ENCODE results near the gene FAM13A.

FAM13A gene

DNA sequence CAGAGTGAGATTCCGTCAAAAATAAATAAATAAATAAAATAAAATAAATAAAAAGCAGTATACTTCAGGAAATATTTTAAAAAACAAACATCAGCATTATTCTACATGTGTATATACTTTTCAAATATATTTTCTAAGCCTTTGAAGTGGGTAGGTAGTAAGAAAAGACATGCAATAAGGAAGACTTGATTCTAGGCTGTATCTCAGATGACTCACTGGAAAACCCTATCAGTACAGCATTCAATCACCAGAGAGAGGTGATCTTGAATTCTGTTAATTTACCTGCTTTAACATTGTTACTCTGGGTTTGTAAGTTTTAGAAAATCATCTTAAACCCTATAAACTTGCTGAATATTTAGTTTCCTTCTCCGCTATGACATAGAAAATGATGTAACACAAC lies 252.8 kb downstream of the FAM13A start:
- no peak for DNase-seq

GRCh38 chr4:88803600-88804096 lies 253.3 kb downstream of the FAM13A start:
- no peak for DNase-seq

DNA sequence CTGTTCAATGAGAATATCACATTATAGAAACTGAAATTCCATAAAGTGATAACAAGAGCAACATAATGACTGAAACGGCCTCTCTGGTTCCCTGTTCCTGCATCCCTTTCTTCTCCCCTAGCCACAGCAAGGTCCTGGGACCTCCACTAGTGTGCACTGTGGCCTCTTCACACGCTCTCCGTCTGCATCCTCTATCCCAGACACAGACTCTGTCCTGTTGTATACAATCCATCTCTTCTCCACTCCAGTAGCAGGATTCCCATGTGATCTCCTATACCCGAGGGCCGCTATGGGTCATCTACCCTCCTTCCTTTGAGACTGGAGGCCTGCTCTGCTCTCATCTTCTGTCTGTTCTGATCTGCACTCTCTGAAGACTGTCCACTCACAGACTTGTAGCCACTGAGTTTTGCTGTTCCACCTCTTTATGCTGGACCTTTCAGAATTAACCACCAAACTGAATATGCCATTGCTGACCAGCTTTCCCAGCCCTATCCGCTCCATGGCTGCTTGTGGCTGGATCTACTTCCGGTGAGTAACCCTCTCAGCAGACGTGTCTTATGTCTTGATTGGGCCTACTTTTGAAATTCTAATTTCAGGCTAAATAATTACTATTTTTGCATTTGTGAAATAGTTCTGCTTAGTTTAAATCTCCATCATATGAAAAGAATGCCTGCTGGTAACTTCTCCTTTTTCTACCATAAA lies 254.2 kb downstream of the FAM13A start:
- no peak for DNase-seq

DNA sequence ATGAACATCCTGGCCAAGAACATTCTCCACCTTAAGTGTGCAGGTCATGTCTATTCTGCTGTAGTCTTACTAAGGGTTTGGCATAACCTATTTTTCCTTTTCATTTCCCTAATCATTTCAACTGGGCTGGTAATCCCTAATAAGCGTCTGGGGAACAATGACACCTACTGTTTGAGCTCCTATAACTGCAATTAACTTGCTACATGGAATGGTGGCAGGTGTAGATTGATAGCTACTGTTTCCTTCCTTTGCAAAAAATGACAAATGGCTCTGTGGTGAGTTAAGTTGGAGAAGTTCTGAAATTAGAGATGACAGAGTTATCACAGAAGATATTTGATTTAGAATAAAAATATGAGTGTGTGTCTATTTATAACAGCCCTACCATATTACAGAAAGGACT lies 254.8 kb downstream of the FAM13A start:
- no peak for DNase-seq

DNA sequence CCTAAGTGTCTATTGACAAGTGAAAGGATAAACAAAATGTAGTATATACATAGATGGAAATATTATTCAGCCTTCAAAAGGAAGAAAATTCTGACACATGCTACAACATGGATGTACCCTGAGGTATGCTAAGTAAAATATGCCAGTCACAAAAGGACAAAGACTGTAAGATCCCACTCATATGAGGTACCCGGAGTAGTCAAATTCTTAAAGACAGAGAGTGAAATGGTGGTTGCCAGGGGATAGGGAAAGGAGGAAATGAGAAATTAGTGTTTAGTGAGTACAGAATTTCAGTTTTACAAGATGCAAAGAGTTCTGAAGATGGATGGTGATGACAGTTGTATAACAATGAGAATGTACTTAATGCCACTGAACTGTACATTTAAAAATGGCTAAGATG lies 257.1 kb downstream of the FAM13A start:
- DNase-seq = no peak

DNA sequence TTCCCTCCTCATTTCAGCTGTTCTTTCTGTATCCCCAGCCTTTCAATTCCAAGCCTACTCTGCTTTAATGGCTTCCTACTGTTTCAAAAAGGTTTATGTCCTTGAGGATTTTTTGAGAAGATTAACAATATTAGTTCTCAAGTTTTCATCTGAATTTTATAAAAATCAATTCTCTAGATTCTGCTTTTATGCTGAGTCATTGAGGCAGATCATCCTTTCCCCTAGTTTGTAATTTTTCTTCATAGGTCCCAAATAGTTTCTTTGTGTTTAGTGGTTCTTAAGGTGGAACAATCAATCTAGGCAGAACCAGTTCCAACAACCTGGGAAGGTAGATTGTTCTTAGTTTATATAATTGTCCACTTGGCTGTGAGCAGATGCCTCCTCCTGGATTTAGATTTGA lies 259.3 kb downstream of the FAM13A start:
- DNase-seq = no peak

- DNase-seq = no peak
These were observed 260.4 kb downstream of the FAM13A start for GRCh38 chr4:88796545-88796944.

GRCh38 chr4:88794952-88795351 lies 262.0 kb downstream of the FAM13A start:
- no peak for DNase-seq

DNA sequence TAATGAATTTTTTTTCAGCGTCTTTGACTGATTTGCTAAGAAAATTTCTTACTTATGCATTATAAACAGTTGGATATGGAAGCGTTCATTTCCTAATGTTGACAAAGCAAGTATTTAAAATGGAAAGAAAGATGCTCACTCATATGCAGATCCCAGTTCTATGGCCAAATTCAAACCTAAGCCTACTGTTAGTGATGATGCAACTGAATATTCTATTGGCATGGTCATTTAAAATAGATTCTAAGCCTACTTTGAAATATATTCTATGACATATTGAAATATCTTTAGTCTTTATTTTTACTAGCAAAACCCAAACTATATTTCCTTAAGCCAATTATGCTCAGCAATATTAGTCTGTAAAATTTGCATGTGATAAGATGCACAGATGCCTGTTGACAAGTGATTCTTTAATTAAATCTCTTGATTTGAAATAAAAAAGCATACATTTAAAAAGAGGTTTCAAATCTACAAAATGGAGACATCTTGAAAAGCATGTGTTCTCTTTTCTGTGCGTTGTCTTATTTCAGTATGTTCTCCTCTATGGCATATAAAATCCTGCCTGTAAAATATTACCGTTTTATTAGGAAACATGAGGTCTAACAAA lies 262.8 kb downstream of the FAM13A start:
- DNase-seq = no peak

DNA sequence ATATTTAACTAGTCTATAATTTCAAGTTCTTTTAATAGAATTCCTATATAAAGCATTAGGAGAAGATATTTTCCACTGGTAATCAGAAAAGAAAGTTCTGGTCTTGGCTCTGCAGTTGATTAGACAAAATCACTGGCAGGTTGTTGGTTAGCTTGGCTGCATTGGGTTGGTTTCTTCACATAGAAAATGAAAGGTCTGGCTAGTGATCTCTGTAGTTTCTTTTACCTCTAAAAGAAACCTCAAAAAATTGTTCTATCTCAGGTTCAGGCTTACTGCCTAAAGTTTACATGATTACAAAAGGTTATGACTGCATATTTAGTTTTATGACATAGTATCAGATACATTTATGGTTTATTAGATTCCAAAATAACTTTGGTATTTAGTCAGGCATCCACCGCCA lies 263.5 kb downstream of the FAM13A start:
- no peak for DNase-seq

GRCh38 chr4:88792821-88793220 lies 264.2 kb downstream of the FAM13A start:
- DNase-seq = no peak

GRCh38 chr4:88792268-88792781 lies 264.7 kb downstream of the FAM13A start:
- DNase-seq = no peak

- DNase-seq = no peak
These were observed 265.7 kb downstream of the FAM13A start for GRCh38 chr4:88791274-88791673.

DNA sequence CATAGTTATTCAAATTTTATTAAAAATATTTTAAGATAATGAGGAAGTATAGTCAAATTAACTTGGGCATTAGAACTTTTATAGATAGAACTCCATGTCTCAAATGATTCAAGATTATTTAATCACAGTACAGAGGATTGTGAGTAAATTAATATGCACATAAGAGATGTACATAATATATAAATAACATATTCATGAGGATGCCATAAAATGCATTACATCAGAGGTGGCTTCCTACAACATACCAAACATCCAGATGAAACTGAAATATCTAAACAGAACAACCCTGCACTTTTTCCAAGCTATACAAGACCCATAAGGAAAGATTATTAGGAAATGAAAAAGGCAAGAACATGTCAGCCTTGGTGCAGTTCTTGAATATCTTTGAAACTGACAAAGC lies 268.1 kb downstream of the FAM13A start:
- DNase-seq = no peak

DNA sequence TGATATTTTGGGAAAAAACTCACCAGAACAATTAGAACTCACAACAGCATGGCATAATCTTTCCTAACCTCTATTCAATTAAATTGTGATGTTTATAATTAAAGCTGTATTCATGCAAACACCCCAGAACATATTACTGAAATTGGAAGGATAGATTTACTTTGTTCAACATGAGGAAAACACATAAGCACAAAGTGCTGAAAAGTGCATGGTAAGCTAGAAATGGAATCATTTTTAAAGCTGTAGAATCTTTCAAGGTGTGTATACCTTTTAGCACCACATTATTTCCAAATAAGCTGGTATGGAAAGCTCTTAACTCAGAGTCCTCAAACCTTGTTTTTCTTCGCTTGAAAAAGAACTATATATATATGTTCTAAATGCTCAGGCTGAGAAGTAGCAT lies 268.6 kb downstream of the FAM13A start:
- DNase-seq = no peak

- DNase-seq = no peak
These were observed 271.0 kb downstream of the FAM13A start for GRCh38 chr4:88786011-88786410.

GRCh38 chr4:88780389-88780788 lies 276.6 kb downstream of the FAM13A start:
- no peak for DNase-seq

DNA sequence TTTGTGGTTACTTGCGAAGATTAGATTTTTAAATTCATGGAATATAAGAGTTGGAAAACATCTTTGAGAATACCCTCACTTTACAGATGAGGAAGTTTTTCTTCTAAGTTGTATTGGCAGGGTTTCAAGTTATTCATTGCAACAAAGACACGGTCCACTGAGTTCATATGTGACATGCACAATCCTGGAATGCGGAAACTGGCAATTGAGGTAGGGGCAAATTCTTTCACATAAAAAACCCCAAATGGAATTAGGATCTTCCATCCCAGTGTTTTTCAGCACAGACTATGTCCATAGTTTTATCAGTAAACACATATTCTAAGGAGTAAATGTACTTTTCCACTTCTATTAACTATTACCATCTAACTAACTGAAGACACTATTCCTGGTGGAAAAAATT lies 277.6 kb downstream of the FAM13A start:
- no peak for DNase-seq

GRCh38 chr4:88775529-88775928 lies 281.5 kb downstream of the FAM13A start:
- no peak for DNase-seq

- DNase-seq = no peak
These were observed 282.0 kb downstream of the FAM13A start for GRCh38 chr4:88775026-88775425.

DNA sequence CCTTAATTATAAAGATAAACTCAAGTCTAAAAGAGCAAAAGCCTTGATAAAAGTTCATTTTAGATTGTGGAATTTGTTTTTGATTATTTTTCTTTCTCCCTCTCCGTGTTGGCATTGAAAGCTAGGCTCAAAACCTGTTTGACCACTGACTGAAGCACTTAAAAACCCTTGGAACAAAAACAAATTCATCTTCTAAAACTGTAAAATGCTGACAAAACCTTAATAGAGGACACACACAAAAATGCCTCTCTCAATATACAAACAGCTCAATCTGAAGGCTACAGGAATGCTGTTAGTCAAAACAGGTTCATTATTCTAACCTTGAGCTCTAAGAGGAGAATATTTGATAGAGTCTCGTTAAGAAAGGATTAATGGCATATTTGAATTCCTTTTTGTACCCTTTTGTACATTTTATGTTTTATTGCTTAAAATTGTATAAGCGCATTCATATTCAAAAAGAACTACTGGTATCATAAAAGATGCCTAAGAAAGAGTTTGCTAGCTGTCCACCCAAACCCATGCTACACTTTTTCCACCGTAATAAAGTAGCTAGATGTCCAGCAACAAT lies 285.0 kb downstream of the FAM13A start:
- no peak for DNase-seq

- no peak for DNase-seq
These were observed 291.3 kb downstream of the FAM13A start for GRCh38 chr4:88765729-88766128.

DNA sequence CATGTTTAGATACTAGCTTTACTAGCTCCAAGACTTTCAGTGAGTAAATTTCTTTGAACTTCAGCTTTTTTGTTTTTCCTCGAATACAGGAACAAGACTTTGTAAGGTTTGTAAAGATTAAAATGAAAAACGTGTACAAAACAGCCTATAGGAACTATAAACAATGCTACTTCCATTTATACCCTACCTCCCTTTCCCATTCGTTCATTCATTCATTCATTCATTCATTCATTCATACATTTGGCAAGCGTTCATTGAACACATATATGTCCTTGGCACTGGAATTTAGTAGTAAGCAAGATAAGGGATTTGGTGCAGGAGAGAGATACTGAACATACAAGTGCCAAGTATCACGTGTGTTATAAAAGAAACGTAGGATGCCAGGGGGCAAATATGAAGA lies 293.9 kb downstream of the FAM13A start:
- no peak for DNase-seq

- DNase-seq = no peak
These were observed 295.0 kb downstream of the FAM13A start for GRCh38 chr4:88761861-88762523.
